ENCODE data around the gene C3orf62.

C3orf62 gene

DNA sequence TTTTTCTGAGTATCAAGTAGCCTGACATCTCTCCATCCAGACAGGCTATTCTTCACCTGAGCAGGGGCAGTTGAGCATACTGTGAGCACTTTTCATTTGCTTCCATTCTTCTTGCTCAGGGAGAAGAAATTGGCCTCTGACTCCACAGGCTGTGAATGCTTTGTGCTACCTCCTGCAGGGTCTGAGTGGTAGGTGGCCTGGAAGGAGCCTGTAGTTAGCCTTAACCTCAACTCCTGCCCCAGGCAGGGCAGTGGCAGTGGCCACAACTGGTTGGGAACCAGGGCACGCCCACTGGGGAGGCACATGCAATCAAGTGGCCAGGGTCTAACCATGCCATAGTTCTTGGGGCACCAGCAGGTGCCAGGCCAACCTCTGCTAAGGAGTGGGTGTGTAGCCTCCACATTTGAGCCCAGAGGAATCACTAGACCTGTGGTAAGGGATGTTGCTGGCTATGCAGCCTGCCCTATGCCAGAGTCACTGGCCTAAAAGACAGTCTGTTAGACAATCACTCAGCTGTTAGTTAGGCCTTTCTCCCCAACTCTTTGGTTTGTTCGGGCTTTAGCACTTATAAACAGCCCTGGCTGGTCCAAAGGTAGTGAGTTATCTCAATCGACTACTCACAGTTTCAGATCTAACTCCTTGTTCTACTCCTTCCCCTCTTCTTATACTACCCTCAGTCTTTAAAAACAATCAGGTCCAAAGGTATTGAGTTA lies 7.4 kb downstream of the C3orf62 start:
- TF ChIP-seq, protein P1, sequence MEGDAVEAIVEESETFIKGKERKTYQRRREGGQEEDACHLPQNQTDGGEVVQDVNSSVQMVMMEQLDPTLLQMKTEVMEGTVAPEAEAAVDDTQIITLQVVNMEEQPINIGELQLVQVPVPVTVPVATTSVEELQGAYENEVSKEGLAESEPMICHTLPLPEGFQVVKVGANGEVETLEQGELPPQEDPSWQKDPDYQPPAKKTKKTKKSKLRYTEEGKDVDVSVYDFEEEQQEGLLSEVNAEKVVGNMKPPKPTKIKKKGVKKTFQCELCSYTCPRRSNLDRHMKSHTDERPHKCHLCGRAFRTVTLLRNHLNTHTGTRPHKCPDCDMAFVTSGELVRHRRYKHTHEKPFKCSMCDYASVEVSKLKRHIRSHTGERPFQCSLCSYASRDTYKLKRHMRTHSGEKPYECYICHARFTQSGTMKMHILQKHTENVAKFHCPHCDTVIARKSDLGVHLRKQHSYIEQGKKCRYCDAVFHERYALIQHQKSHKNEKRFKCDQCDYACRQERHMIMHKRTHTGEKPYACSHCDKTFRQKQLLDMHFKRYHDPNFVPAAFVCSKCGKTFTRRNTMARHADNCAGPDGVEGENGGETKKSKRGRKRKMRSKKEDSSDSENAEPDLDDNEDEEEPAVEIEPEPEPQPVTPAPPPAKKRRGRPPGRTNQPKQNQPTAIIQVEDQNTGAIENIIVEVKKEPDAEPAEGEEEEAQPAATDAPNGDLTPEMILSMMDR (IDR thresholded peaks at IDR 0.05): no peak
- intact Hi-C loops (cut with DNase I; ENCODE audit: low total_unique reads): no loop called here
- Histone ChIP-seq H3K36me3 (peaks cover 0 to 4% (median 0%) of the 10 kb centered on the region in 3 donors), H3K27ac (no peak overlapping the region), H3K4me3 (no peak overlapping the region), H3K27me3 (no peaks in the 10 kb centered on the region), H3K9me3 (no peaks in the 10 kb centered on the region), H3K4me1 (peaks cover 0 to 11% (median 7%) of the 10 kb centered on the region in 4 donors)
- no peak for DNase-seq

DNA sequence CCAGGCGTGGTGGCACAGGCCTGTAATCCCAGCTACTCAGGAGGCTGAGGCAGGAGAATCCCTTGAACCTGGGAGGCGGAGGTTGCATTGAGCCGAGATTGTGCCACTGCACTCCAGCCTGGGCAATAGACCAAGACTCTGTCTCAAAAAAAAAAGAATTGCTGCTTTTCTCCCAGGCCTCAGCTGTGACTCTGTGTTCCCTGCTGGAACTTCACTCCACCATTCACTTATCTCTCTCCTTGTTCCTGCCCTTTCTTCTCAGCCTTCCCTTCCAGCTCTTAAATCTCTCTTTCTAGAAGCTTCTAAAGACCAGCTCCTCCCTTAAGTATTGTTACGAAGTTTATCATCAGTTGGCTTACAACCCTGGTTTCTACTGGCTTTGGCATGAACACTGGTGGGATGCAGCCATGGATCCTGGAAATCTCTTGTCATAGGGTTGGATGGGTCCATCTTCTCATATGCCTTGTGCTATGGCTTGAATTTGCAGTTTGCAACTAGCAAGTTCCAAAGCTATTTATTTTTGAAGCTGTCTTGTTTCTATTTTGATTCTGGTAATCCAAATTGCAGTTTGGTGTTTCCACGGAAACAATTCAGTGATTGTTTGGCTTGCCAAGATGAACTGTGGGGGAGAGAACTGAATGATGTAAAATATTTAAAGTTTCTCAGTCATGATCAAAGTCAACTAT lies 10.5 kb downstream of the C3orf62 start:
- Histone ChIP-seq H3K9me3 (no peaks in the 10 kb centered on the region), H3K4me3 (no peak overlapping the region), H3K4me1 (peaks cover 0 to 11% (median 7%) of the 10 kb centered on the region in 4 donors), H3K27ac (peak overlapping the region; percentile 3 to 28), H3K36me3 (peaks cover 0 to 4% (median 0%) of the 10 kb centered on the region in 3 donors), H3K27me3 (no peaks in the 10 kb centered on the region)
- intact Hi-C loops (cut with DNase I; ENCODE audit: low total_unique reads): no loop called here
- TF ChIP-seq, protein P1 (IDR thresholded peaks at IDR 0.05): no peak
- no peak for DNase-seq

DNA sequence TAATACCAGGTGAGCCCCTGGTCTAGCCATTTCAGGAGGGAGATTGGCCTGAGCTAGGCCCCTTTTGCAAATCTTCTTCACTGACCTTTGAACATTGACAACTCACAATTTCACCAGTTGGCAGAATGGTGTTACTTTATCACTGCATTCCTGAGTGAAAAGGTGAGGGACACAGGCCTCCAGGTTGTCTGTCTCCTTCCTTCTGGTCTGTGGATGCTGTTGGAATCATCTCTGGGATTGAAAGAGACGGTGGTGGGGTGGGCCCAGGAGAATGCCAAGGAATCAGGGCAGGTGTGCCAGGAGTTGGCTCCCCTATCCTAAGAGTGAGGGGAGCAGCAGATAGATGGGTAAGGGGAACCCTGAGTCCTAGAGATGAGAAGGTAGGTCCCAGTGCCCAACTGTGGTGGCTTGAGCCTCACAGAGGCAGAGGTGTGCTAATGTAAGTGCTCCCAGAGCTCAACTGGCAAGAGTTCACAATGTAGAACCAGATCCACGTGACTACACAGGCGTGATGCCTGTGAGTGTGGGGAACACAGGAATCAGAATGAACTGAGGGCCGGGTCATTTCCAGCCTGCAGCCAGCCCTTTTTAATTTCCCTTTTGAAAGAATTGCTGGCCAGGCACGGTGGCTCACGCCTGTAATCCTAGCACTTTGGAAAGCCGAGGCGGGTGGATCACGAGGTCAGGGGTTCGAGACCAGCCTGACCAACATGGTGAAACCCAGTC lies 11.2 kb downstream of the C3orf62 start:
- no peaks in the 10 kb centered on the region for H3K9me3 ChIP-seq
- peaks cover 0 to 4% (median 0%) of the 10 kb centered on the region in 3 donors for H3K36me3 ChIP-seq
- DNase-seq: no peak
- H3K4me1 ChIP-seq: peaks cover 0 to 11% (median 7%) of the 10 kb centered on the region in 4 donors
- no peaks in the 10 kb centered on the region for H3K27me3 ChIP-seq
- no peak overlapping the region for H3K4me3 ChIP-seq
- TF ChIP-seq, protein P1 (IDR thresholded peaks at IDR 0.05): no peak
- intact Hi-C loops (cut with DNase I; ENCODE audit: low total_unique reads): no loop called here
- peak overlapping the region in 1 of 2 donors; percentile 3 for H3K27ac ChIP-seq

DNA sequence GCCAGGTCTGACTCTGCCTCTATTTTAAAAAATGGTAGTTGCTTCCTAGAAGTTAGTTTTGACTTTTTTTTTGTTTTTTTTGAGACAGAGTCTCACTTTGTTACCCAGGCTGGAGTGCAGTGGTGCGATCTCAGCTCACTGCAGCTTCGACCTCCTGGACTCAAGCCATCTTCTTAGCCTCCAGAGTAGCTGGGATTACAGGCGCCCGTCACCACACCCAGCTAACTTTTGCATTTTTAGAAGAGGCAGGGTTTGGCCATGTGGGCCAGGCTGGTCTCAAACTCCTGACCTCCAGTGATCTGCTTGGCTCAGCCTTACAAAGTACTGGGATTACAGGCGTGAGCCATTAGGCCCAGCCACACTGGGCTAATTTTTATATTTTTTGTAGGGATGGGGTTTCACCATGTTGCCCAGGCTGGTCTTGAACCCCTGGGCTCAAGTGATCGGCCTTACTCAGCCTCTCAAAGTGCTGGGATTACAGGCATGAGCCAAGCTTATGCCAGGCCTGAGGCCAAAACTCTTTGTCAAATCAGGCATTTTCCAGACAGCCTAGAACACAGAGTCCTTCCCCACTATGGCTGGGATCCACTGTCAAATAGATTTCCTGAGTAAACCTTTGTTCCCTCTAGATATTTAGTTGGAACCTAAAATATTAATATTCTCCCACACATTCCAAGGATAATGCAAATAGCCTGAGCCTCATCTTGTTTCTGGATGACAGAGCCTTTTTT lies 13.7 kb downstream of the C3orf62 start:
- Histone ChIP-seq H3K27me3 (no peaks in the 10 kb centered on the region), H3K4me1 (peaks cover 0 to 11% (median 7%) of the 10 kb centered on the region in 4 donors), H3K4me3 (no peak overlapping the region), H3K36me3 (no peaks in the 10 kb centered on the region), H3K9me3 (no peaks in the 10 kb centered on the region), H3K27ac (no peak overlapping the region)
- intact Hi-C loops (cut with DNase I; ENCODE audit: low total_unique reads): no loop called here
- DNase-seq: no peak
- TF ChIP-seq, protein P1 (IDR thresholded peaks at IDR 0.05): no peak

DNA sequence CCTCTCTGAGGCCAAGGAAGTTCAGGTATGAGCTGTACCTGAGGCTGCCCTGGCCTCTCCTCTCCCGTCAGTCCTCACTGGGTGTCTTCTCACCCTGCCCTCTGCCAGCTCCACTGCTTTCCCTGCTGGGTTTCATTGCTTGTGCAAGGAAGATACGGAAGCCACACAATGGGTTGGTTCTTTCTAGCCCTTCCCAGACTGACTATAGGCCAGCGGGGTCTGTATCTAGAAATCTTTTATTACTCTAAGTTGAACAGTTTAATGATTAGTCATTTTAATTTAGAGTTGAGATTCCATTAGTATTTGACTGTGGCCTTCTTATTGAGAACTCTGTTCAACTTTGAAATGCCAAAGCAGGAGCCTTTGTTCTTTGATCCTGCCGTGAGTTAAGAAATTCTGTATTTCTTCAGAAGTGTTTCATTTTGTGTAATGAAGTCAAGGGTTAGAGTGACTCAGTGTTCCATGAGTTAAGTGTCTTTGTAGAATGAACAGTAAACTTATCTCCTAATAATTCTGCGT lies 16.2 kb downstream of the C3orf62 start:
- Histone ChIP-seq H3K27me3 (no peaks in the 10 kb centered on the region), H3K36me3 (peaks cover 0 to 7% (median 0%) of the 10 kb centered on the region in 3 donors), H3K9me3 (no peaks in the 10 kb centered on the region), H3K4me1 (no peaks in the 10 kb centered on the region), H3K4me3 (no peak overlapping the region), H3K27ac (no peak overlapping the region)
- no peak for DNase-seq
- TF ChIP-seq, protein P1 (IDR thresholded peaks at IDR 0.05): no peak
- intact Hi-C loops (cut with DNase I; ENCODE audit: low total_unique reads): no loop called here
